ENCODE results near the gene HS6ST2. TPM values are rescaled to one million over a fixed set of nuclear protein-coding genes. Genes with fewer than 3 reads are reported as not detected.

Gene HS6ST2
- total RNA-seq, 1 donor from 2014 or later: 1.1 TPM

DNA sequence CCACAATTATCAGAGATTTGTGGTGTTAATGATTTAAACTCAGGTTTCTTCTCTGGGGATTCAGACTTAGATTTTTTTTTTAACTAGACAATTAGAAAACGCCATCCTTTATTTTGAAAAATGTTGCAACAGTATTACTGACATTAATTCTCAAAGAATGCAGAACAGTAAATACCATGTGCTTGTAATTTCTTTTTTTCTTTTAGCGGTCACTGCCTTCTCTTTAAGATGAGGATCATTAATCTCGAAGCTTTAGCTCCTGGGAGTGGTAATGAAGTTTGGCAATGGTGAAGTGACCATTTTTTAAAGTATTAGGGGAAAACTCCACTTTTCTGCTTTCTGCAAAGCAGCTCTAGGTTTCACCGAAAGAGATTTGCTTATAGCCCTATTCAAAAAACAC lies 305.6 kb downstream of the HS6ST2 start:
- H3K36me3 Mint-ChIP-seq (ENCODE audit: low read depth, unreplicated experiment): no peaks in the 10 kb centered on the region
- peaks cover 3% of the 10 kb centered on the region for H3K4me1 Mint-ChIP-seq (ENCODE audit: unreplicated experiment)
- no peak overlapping the region for H3K4me3 Mint-ChIP-seq (ENCODE audit: unreplicated experiment)
- no peak for DNase-seq (ENCODE audit: low spot score)
- no peaks in the 10 kb centered on the region for H3K9me3 Mint-ChIP-seq (ENCODE audit: unreplicated experiment)
- TF ChIP-seq, protein P1, sequence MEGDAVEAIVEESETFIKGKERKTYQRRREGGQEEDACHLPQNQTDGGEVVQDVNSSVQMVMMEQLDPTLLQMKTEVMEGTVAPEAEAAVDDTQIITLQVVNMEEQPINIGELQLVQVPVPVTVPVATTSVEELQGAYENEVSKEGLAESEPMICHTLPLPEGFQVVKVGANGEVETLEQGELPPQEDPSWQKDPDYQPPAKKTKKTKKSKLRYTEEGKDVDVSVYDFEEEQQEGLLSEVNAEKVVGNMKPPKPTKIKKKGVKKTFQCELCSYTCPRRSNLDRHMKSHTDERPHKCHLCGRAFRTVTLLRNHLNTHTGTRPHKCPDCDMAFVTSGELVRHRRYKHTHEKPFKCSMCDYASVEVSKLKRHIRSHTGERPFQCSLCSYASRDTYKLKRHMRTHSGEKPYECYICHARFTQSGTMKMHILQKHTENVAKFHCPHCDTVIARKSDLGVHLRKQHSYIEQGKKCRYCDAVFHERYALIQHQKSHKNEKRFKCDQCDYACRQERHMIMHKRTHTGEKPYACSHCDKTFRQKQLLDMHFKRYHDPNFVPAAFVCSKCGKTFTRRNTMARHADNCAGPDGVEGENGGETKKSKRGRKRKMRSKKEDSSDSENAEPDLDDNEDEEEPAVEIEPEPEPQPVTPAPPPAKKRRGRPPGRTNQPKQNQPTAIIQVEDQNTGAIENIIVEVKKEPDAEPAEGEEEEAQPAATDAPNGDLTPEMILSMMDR (IDR thresholded peaks at IDR 0.05; ENCODE audit: unreplicated experiment): no peak
- no peak overlapping the region for H3K27ac Mint-ChIP-seq (ENCODE audit: unreplicated experiment)
- no peaks in the 10 kb centered on the region for H3K27me3 Mint-ChIP-seq (ENCODE audit: unreplicated experiment)

DNA sequence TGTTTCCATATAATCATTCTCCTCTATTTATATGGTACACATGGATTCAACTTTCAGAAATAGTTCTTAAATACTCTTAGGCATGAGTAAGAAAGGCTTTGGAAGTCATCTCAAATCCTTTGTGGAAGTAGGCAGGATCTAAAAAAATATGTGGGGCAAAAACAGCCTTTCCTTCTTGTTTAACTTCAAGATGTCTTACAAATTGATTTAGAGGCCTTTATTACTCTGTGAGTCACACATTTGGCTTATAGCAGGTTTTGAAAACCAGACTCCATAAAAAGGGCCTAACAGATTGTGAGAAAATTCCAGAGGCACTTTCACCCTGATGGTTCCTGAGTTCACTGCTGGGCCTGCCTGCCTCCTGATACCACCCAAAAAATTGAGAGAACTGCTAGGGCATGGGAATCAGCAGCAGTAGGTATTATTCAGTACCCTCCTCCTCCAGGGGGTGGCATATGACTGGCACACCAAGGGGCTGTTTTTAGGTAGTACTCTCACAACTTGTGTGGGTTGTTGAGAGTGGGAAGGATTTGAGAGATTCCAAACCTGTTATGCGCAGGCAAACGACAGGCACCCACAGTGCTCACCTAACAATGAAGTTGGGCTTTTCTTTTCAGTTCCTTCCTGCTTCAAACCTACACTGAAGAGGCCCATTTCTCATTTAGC lies 306.9 kb downstream of the HS6ST2 start:
- peaks cover 3% of the 10 kb centered on the region for H3K4me1 Mint-ChIP-seq (ENCODE audit: unreplicated experiment)
- TF ChIP-seq, protein P1 (IDR thresholded peaks at IDR 0.05; ENCODE audit: unreplicated experiment): no peak
- H3K27ac Mint-ChIP-seq (ENCODE audit: unreplicated experiment): no peak overlapping the region
- H3K27me3 Mint-ChIP-seq (ENCODE audit: unreplicated experiment): no peaks in the 10 kb centered on the region
- DNase-seq (ENCODE audit: low spot score): no peak
- no peaks in the 10 kb centered on the region for H3K9me3 Mint-ChIP-seq (ENCODE audit: unreplicated experiment)
- H3K4me3 Mint-ChIP-seq (ENCODE audit: unreplicated experiment): no peak overlapping the region
- no peaks in the 10 kb centered on the region for H3K36me3 Mint-ChIP-seq (ENCODE audit: low read depth, unreplicated experiment)

- Mint-ChIP-seq H3K27me3 (ENCODE audit: unreplicated experiment) (no peaks in the 10 kb centered on the region), H3K36me3 (ENCODE audit: low read depth, unreplicated experiment) (no peaks in the 10 kb centered on the region), H3K27ac (ENCODE audit: unreplicated experiment) (no peak overlapping the region), H3K9me3 (ENCODE audit: unreplicated experiment) (no peaks in the 10 kb centered on the region), H3K4me3 (ENCODE audit: unreplicated experiment) (no peak overlapping the region), H3K4me1 (ENCODE audit: unreplicated experiment) (peaks cover 3% of the 10 kb centered on the region)
- TF ChIP-seq, protein P1 (IDR thresholded peaks at IDR 0.05; ENCODE audit: unreplicated experiment): no peak
- DNase-seq (ENCODE audit: low spot score): no peak
Observed at GRCh38 chrX:132648895-132649294, 309.5 kb downstream of the HS6ST2 start.

GRCh38 chrX:132639446-132639845 lies 319.0 kb downstream of the HS6ST2 start:
- H3K4me1 Mint-ChIP-seq (ENCODE audit: unreplicated experiment): peaks cover 10% of the 10 kb centered on the region
- TF ChIP-seq, protein P1 (IDR thresholded peaks at IDR 0.05; ENCODE audit: unreplicated experiment): no peak
- H3K36me3 Mint-ChIP-seq (ENCODE audit: low read depth, unreplicated experiment): no peaks in the 10 kb centered on the region
- H3K4me3 Mint-ChIP-seq (ENCODE audit: unreplicated experiment): no peak overlapping the region
- no peak for DNase-seq (ENCODE audit: low spot score)
- H3K9me3 Mint-ChIP-seq (ENCODE audit: unreplicated experiment): no peaks in the 10 kb centered on the region
- H3K27me3 Mint-ChIP-seq (ENCODE audit: unreplicated experiment): peaks cover 9% of the 10 kb centered on the region
- no peak overlapping the region for H3K27ac Mint-ChIP-seq (ENCODE audit: unreplicated experiment)

DNA sequence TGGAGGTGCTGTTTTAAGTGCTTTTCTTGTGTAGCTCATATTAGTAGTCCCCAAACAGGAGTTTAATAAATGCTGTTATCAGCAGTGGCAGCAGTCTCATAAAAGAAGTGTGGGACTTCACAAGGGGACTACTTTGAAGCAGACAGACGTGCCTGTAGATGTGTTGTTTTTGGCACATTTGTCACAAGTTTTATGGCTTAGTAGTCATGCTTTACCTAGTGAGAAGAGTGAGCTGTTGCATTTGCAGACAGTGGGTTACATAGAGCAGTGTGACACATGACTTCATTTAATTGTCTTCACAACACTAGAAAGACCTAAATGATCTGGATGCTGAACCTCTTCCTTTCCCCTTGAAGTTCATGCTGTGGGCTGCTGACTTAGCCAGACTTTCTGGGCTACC lies 320.1 kb downstream of the HS6ST2 start:
- H3K27me3 Mint-ChIP-seq (ENCODE audit: unreplicated experiment): peaks cover 9% of the 10 kb centered on the region
- DNase-seq (ENCODE audit: low spot score): no peak
- no peak overlapping the region for H3K27ac Mint-ChIP-seq (ENCODE audit: unreplicated experiment)
- no peak overlapping the region for H3K4me3 Mint-ChIP-seq (ENCODE audit: unreplicated experiment)
- H3K9me3 Mint-ChIP-seq (ENCODE audit: unreplicated experiment): no peaks in the 10 kb centered on the region
- H3K4me1 Mint-ChIP-seq (ENCODE audit: unreplicated experiment): peaks cover 19% of the 10 kb centered on the region
- no peaks in the 10 kb centered on the region for H3K36me3 Mint-ChIP-seq (ENCODE audit: low read depth, unreplicated experiment)
- TF ChIP-seq, protein P1 (IDR thresholded peaks at IDR 0.05; ENCODE audit: unreplicated experiment): no peak

Data from endothelial cell (in vitro differentiated cells).